Natural killer cell (primary cell): ENCODE measurements around the gene IRX1. TPM values are rescaled to one million over a fixed set of nuclear protein-coding genes. Genes with fewer than 3 reads are reported as not detected.
A peak's percentile ranks its signal among the peaks of the same experiment; 100 is the strongest.

ENCODE experiments used
- ATAC-seq, 3 donors: fragments of 150-1000 bp in 2 of 3; fragments of 200-7000 bp in 1 of 3; cut with Tn5 transposase; 1 replicate in 1 of 3; 2 replicates in 2 of 3; pipeline ENCODE4 v1.10.0; 2021; ENCODE audit warnings: mild to moderate bottlenecking in 2 of 3, moderate library complexity in 2 of 3
- DNase-seq, 2 donors: peaks; one replicate each; pipeline versions ENCODE4 v3.0.0 to v3.0.0-alpha.2; 2013 to 2021; ENCODE audit warnings: mixed read lengths in 1 of 2
- H3K27ac ChIP-seq: one replicate; pipeline ENCODE4 v1.5.1; 2013; ENCODE audit warnings: mild to moderate bottlenecking, low read length
- H3K27me3 ChIP-seq: one replicate; pipeline ENCODE4 v1.6.1; 2013; ENCODE audit warnings: low read length; ENCODE audit not compliant: control insufficient read depth, insufficient read depth
- H3K36me3 ChIP-seq: one replicate; pipeline ENCODE4 v1.6.1; 2013; ENCODE audit warnings: low read length; ENCODE audit not compliant: control insufficient read depth, insufficient read depth
- H3K4me1 ChIP-seq: one replicate; pipeline ENCODE4 v1.6.1; 2013; ENCODE audit warnings: low read length; ENCODE audit not compliant: control insufficient read depth, insufficient read depth
- H3K4me3 ChIP-seq: one replicate; pipeline ENCODE4 v1.5.1; 2013; ENCODE audit warnings: low read length
- H3K9me3 ChIP-seq: one replicate; pipeline ENCODE4 v1.6.1; 2013; ENCODE audit warnings: low read length; ENCODE audit not compliant: control insufficient read depth, insufficient read depth
- H3K27ac Mint-ChIP-seq, 2 donors: one replicate each; pipeline ENCODE4 v1.8.0; 2022; ENCODE audit warnings: mild to moderate bottlenecking in 2 of 2, mixed read lengths in 2 of 2, moderate library complexity in 1 of 2
- H3K27me3 Mint-ChIP-seq, 2 donors: one replicate each; pipeline ENCODE4 v1.8.0; 2022; ENCODE audit warnings: low read depth in 2 of 2, mixed read lengths in 2 of 2
- H3K36me3 Mint-ChIP-seq: one replicate; pipeline ENCODE4 v1.8.0; 2022; ENCODE audit warnings: mixed read lengths
- H3K4me1 Mint-ChIP-seq, 2 donors: one replicate each; pipeline ENCODE4 v1.8.0; 2022; ENCODE audit warnings: mixed read lengths in 2 of 2
- H3K4me3 Mint-ChIP-seq: one replicate; pipeline ENCODE4 v1.8.0; 2022; ENCODE audit warnings: mild to moderate bottlenecking, moderate library complexity, mixed read lengths
- H3K9me3 Mint-ChIP-seq, 2 donors: one replicate each; pipeline ENCODE4 v1.8.0; 2022; ENCODE audit warnings: mixed read lengths in 2 of 2
- WGBS: methylation state at CpG from one replicate; pipeline ENCODE4 v1.1.7; 2013; ENCODE audit warnings: missing lambda C conversion rate; ENCODE audit not compliant: insufficient coverage; 5-methylcytosine and 5-hydroxymethylcytosine counted together
- intact Hi-C: fragments of 100-400 bp; cut with micrococcal nuclease; formaldehyde crosslinking; loops from one replicate; pipeline ENCODE4 v1.14.2; 2022
- total RNA-seq, 4 donors: library from RNA; stranded (reverse); fragments of 120-200 nt in 1 of 4; gene quantifications; one replicate each; pipeline versions ENCODE4 v1.2.3 to v1.2.4, GENCODE V29; 2013 to 2022
- TF ChIP-seq, protein P1 (sequence below): fragments of 200-600 bp; IDR thresholded peaks from one replicate; pipeline ENCODE4 v1.8.0; 2022; ENCODE audit warnings: antibody characterized with exemption

The IRX1 gene
- total RNA-seq, 3 donors from 2014 or later (not counting 1 experiment from before 2014, with no cell fraction given) = not detected

DNA sequence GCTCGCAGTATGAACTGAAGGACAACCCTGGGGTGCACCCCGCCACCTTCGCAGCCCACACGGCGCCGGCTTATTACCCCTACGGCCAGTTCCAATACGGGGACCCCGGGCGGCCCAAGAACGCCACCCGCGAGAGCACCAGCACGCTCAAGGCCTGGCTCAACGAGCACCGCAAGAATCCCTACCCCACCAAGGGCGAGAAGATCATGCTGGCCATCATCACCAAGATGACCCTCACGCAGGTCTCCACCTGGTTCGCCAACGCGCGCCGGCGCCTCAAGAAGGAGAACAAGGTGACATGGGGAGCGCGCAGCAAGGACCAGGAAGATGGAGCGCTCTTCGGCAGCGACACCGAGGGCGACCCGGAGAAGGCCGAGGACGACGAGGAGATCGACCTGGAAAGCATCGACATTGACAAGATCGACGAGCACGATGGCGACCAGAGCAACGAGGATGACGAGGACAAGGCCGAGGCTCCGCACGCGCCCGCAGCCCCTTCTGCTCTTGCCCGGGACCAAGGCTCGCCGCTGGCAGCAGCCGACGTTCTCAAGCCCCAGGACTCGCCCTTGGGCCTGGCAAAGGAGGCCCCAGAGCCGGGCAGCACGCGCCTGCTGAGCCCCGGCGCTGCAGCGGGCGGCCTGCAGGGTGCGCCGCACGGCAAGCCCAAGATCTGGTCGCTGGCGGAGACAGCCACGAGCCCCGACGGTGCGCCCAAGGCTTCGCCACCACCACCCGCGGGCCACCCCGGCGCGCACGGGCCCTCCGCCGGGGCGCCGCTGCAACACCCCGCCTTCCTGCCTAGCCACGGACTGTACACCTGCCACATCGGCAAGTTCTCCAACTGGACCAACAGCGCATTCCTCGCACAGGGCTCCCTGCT is 3.8 kb downstream of the IRX1 start:
- no peak overlapping the region for H3K4me3 ChIP-seq
- WGBS = 13% methylated on average over 86 of the region's 86 CpGs
- H3K27ac ChIP-seq = no peak overlapping the region
- H3K9me3 ChIP-seq = no peaks in the 10 kb centered on the region
- no peaks in the 10 kb centered on the region for H3K9me3 Mint-ChIP-seq
- H3K4me1 ChIP-seq = no peaks in the 10 kb centered on the region
- ATAC-seq (no peak), DNase-seq (no peak)
- peaks cover 10 to 14% of the 10 kb centered on the region in 2 donors for H3K4me1 Mint-ChIP-seq
- intact Hi-C loops = no loop called here
- TF ChIP-seq, protein P1, sequence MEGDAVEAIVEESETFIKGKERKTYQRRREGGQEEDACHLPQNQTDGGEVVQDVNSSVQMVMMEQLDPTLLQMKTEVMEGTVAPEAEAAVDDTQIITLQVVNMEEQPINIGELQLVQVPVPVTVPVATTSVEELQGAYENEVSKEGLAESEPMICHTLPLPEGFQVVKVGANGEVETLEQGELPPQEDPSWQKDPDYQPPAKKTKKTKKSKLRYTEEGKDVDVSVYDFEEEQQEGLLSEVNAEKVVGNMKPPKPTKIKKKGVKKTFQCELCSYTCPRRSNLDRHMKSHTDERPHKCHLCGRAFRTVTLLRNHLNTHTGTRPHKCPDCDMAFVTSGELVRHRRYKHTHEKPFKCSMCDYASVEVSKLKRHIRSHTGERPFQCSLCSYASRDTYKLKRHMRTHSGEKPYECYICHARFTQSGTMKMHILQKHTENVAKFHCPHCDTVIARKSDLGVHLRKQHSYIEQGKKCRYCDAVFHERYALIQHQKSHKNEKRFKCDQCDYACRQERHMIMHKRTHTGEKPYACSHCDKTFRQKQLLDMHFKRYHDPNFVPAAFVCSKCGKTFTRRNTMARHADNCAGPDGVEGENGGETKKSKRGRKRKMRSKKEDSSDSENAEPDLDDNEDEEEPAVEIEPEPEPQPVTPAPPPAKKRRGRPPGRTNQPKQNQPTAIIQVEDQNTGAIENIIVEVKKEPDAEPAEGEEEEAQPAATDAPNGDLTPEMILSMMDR = no peak
- H3K27me3 Mint-ChIP-seq = peaks cover 55 to 56% of the 10 kb centered on the region in 2 donors
- H3K36me3 ChIP-seq = no peaks in the 10 kb centered on the region
- peaks cover 35% of the 10 kb centered on the region for H3K27me3 ChIP-seq
- H3K36me3 Mint-ChIP-seq = peaks cover 11% of the 10 kb centered on the region
- H3K27ac Mint-ChIP-seq = no peak overlapping the region
- H3K4me3 Mint-ChIP-seq = peak overlapping the region; percentile 31

DNA sequence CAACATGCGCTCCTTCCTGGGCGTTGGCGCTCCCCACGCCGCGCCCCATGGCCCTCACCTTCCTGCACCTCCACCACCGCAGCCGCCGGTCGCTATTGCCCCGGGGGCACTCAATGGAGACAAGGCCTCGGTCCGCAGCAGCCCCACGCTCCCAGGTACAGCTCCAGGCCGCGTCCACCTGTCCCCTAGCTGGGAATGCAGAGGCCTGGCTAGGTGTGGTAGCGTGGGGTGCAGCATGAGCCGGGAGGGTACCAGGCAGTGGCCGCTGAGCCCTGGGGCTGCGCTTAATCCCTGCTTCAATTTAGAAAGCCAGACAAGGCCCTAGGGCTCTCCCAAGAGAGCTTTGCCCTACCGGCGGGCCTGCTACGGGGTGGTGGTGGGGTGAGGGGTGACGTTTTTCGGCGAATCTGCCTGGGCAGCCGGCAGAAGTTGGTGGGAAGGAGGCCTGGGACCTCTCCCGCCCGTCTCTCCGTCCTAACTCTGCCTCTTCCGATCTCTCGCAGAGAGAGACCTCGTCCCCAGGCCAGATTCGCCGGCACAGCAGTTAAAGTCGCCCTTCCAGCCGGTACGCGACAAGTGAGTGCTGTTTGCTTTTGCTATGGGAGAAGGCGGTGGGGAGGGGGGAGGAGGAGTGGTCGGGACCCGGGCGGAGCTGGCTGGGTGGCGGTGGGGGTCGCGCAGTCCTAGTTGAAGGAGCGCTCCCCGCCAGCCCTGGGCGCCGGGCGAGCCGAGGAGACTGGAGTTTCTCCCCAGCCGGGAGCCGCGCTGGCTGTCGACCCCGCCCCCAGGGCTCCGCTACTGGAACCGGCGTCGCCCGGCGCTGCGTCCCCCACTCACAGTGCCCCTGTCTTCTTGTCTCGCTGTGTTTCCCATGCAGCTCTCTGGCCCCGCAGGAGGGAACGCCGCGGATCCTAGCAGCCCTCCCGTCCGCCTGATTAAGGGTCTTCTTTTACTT is 4.8 kb downstream of the IRX1 start:
- no peak overlapping the region for H3K27ac Mint-ChIP-seq
- Histone ChIP-seq H3K4me3 (no peak overlapping the region), H3K9me3 (no peaks in the 10 kb centered on the region), H3K27me3 (peaks cover 28% of the 10 kb centered on the region), H3K27ac (no peak overlapping the region), H3K4me1 (no peaks in the 10 kb centered on the region), H3K36me3 (no peaks in the 10 kb centered on the region)
- 7% methylated on average over 71 of the region's 71 CpGs for WGBS
- peaks cover 11% of the 10 kb centered on the region for H3K36me3 Mint-ChIP-seq
- DNase-seq = no peak
- intact Hi-C loops = no loop called here
- no peaks in the 10 kb centered on the region for H3K9me3 Mint-ChIP-seq
- H3K4me1 Mint-ChIP-seq = peaks cover 10 to 14% of the 10 kb centered on the region in 2 donors
- peak overlapping the region; percentile 21 for H3K4me3 Mint-ChIP-seq
- H3K27me3 Mint-ChIP-seq = peaks cover 62 to 63% of the 10 kb centered on the region in 2 donors
- no peak for ATAC-seq
- TF ChIP-seq, protein P1 = no peak

DNA sequence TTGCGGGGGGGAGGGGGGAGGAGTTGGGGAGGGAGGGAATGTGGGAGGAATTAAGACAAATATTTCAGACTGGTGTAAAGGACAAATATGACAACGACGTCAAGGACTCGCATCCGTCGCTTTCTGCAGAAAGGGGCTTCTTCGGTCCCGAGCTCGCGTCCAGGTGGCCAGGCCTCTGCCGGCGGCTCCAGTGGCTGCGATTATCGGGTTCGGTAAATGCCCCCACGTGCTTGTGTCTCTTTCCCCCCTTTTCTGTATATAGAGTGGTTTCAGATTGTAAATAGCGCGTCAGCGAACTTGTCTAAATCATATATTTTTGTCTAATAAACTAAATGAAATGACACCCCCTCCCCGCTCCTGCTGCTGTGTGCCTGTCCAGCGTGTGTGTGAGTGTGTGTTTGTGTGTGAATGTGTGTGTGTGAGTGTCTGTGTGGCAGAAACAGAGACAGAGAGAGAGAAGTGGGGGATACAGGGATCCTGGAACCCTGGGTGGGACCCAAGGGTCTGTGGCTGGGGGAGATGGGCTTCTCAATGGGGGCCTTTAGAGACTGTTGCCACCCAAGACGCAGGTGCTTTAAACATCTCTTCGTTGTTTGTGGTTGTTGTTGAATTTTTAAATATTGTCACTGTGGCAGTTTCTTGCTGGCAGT is 5.6 kb downstream of the IRX1 start:
- TF ChIP-seq, protein P1 = no peak
- Mint-ChIP-seq H3K9me3 (no peaks in the 10 kb centered on the region), H3K36me3 (peaks cover 11% of the 10 kb centered on the region), H3K27ac (no peak overlapping the region), H3K4me1 (peaks cover 10 to 14% of the 10 kb centered on the region in 2 donors), H3K27me3 (peaks cover 69 to 70% of the 10 kb centered on the region in 2 donors), H3K4me3 (peak overlapping the region; percentile 74)
- no peak for DNase-seq
- WGBS = 10% methylated on average over 19 of the region's 23 CpGs
- Histone ChIP-seq H3K9me3 (no peaks in the 10 kb centered on the region), H3K36me3 (no peaks in the 10 kb centered on the region), H3K4me1 (no peaks in the 10 kb centered on the region), H3K27ac (no peak overlapping the region), H3K27me3 (peaks cover 28% of the 10 kb centered on the region), H3K4me3 (no peak overlapping the region)
- intact Hi-C loops = no loop called here
- no peak for ATAC-seq
